Prostate gland (tissue), 2 donors: ENCODE data around the gene OR13C8. TPM values are rescaled to one million over a fixed set of nuclear protein-coding genes. Genes with fewer than 3 reads are reported as not detected.

Experiments used
- DNase-seq: peaks from one replicate; pipeline ENCODE4 v3.0.0-alpha.2; 2019; ENCODE audit warnings: low spot score
- H3K27ac ChIP-seq, 2 donors: fragments of 200-600 bp; sonication (generic); 2 replicates each; pipeline ENCODE4 v1.5.1; 2017 to 2019
- H3K27me3 ChIP-seq: fragments of 200-600 bp; sonication (generic); replicated peaks from 2 replicates; pipeline ENCODE4 v1.5.1; 2019; ENCODE audit not compliant: insufficient read depth
- H3K36me3 ChIP-seq, 2 donors: fragments of 200-600 bp; sonication (generic); 1 replicate in 1 of 2; 2 replicates in 1 of 2; pipeline versions ENCODE4 v1.5.1 to v1.8.1; 2017 to 2019
- H3K4me1 ChIP-seq: fragments of 200-600 bp; sonication (generic); replicated peaks from 2 replicates; pipeline ENCODE4 v1.5.1; 2019
- H3K4me3 ChIP-seq, 2 donors: fragments of 200-600 bp; sonication (generic); 2 replicates each; pipeline ENCODE4 v1.5.1; 2017 to 2019
- H3K9me3 ChIP-seq: fragments of 200-600 bp; sonication (generic); 2 replicates; pipeline ENCODE4 v1.5.1; 2017
- POLR2A ChIP-seq: fragments of 450-650 bp; IDR thresholded peaks from one replicate; pipeline ENCODE4 v1.6.1; 2016; ENCODE audit warnings: antibody characterized with exemption, mild to moderate bottlenecking
- POLR2AphosphoS5 ChIP-seq: sonication (generic); formaldehyde crosslinking; IDR thresholded peaks from one replicate; pipeline ENCODE4 v1.6.1; 2017; ENCODE audit warnings: antibody characterized with exemption
- WGBS: methylation state at CpG from one replicate; pipeline ENCODE4 v1.1.5; 2018; 5-methylcytosine and 5-hydroxymethylcytosine counted together
- intact Hi-C: fragments of 100-400 bp; cut with DNase I; formaldehyde crosslinking; loops from one replicate; pipeline ENCODE4 v1.14.2; 2022
- total RNA-seq, 2 donors: library from RNA; depleted of rRNA; stranded (reverse); fragments of >200 nt; gene quantifications; one replicate each; pipeline ENCODE4 v1.1.0, GENCODE V29; 2016
- TF ChIP-seq, protein P1 (sequence below), 4 experiments: fragments of 200-600 bp in 2 of 4; fragments of 450-650 bp in 2 of 4; sonication (generic) in 2 of 4; IDR thresholded peaks; 1 replicate in 3 of 4; 2 replicates in 1 of 4; pipeline ENCODE4 v1.5.1; 2016 to 2019; ENCODE audit warnings: antibody characterized with exemption in 4 of 4, mild to moderate bottlenecking in 2 of 4, moderate library complexity in 2 of 4

OR13C8 gene
- total RNA-seq, 2 donors from 2014 or later, result not detected

DNA sequence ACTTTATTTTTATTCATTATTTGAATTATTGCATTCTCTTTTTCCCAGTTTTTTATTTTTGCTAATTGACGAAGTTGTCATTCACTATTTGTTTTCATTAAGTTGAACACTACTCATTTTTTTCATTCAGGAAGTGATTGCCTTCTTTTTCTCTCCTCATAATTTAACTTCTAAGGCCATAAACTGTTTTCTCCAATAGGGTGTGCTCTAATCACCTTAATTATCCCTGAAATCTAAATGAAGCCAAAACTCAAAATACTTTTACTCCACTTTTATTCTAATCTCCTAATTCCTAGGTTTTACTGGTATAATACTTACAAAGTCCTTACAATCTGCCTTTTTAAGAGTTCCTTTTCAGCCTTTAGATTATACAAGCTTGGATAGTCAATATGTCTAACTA is 39.4 kb downstream of the OR13C8 start:
- WGBS, result 27% methylated on average over 1 of the region's 1 CpG
- H3K9me3 ChIP-seq, result no peaks in the 10 kb centered on the region
- no peak overlapping the region for H3K27ac ChIP-seq
- H3K4me3 ChIP-seq, result no peak overlapping the region
- intact Hi-C loops, result no loop called here
- no peak for DNase-seq
- no peaks in the 10 kb centered on the region for H3K4me1 ChIP-seq
- TF ChIP-seq POLR2A (no peak), POLR2AphosphoS5 (no peak)
- TF ChIP-seq, protein P1, sequence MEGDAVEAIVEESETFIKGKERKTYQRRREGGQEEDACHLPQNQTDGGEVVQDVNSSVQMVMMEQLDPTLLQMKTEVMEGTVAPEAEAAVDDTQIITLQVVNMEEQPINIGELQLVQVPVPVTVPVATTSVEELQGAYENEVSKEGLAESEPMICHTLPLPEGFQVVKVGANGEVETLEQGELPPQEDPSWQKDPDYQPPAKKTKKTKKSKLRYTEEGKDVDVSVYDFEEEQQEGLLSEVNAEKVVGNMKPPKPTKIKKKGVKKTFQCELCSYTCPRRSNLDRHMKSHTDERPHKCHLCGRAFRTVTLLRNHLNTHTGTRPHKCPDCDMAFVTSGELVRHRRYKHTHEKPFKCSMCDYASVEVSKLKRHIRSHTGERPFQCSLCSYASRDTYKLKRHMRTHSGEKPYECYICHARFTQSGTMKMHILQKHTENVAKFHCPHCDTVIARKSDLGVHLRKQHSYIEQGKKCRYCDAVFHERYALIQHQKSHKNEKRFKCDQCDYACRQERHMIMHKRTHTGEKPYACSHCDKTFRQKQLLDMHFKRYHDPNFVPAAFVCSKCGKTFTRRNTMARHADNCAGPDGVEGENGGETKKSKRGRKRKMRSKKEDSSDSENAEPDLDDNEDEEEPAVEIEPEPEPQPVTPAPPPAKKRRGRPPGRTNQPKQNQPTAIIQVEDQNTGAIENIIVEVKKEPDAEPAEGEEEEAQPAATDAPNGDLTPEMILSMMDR (IDR thresholded peaks at IDR 0.05), result no peak
- H3K36me3 ChIP-seq, result no peaks in the 10 kb centered on the region
- H3K27me3 ChIP-seq, result no peaks in the 10 kb centered on the region

DNA sequence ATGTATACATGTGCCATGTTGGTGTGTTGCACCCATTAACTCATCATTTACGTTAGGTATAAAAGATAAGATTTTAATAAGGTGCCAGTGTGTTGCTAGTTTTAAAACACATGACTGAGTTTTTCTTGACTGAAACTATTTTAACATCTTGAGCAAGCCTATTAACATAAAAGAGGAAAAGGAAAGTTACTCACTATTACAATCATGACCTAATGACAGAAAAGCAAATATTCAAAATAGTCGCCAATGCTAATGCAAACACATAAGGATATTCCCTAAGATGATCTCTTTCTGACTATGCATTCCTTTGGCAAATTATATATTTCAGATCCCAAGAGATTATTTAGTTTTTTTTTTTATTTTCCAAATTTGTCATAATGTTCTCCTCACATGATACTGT is 42.2 kb downstream of the OR13C8 start:
- no peak overlapping the region for H3K27ac ChIP-seq
- intact Hi-C loops, result no loop called here
- TF ChIP-seq POLR2AphosphoS5 (no peak), POLR2A (no peak)
- TF ChIP-seq, protein P1 (IDR thresholded peaks at IDR 0.05), result no peak
- no peaks in the 10 kb centered on the region for H3K4me1 ChIP-seq
- no peak overlapping the region for H3K4me3 ChIP-seq
- no peaks in the 10 kb centered on the region for H3K9me3 ChIP-seq
- DNase-seq, result no peak
- WGBS, result 40% methylated on average over 2 of the region's 2 CpGs
- H3K36me3 ChIP-seq, result no peaks in the 10 kb centered on the region
- no peaks in the 10 kb centered on the region for H3K27me3 ChIP-seq

DNA sequence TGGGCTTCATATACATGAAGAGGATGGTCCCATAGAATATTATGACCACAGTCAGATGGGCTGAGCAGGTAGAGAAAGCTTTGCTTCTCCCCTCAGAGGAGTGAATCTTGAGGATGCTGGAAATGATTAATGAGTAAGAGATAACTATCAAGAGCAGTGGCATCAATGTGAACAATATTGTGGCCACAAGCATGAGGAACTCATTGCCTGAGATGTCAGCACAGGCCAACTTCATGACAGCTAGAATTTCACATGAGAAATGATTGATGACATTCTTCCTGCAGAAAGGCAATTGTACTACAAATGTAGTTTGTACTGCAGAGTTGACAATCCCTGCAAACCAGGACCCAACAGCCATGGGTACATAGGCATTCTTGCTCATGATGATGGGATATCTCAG is 48.5 kb downstream of the OR13C8 start:
- Histone ChIP-seq H3K4me1 (no peaks in the 10 kb centered on the region), H3K27me3 (no peaks in the 10 kb centered on the region), H3K9me3 (no peaks in the 10 kb centered on the region), H3K27ac (no peak overlapping the region), H3K36me3 (no peaks in the 10 kb centered on the region), H3K4me3 (no peak overlapping the region)
- TF ChIP-seq POLR2AphosphoS5, result no peak
- TF ChIP-seq, protein P1 (IDR thresholded peaks at IDR 0.05), result no peak
- TF ChIP-seq POLR2A, result no peak
- no peak for DNase-seq
- intact Hi-C loops, result no loop called here

DNA sequence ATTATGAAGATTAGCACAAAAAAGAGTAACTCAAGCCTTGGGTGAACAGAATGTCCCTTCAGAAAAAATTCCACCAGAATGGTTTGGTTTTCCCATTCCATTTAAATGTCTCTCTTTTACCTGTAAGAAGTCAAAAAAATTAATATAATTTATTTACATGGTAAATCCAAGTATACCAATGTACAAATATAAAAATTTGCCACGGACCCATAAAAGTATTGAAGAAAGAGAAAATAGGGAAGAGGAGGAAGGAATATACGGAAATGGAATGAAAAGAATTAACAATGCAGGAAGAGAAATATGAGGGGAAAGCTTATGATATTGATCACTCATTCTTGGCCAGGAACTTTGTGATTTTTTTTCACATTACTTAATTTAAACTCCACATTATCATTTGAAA is 49.1 kb downstream of the OR13C8 start, which contains the start of gene OR13C9:
OR13C9 (minus strand) TSS at position 101 of the 400 bp plus-strand sequence; CDS start at position 101, 0 bp downstream.
- no peaks in the 10 kb centered on the region for H3K9me3 ChIP-seq
- no peaks in the 10 kb centered on the region for H3K27me3 ChIP-seq
- H3K36me3 ChIP-seq, result no peaks in the 10 kb centered on the region
- intact Hi-C loops, result no loop called here
- H3K4me1 ChIP-seq, result no peaks in the 10 kb centered on the region
- TF ChIP-seq, protein P1 (IDR thresholded peaks at IDR 0.05), result no peak
- TF ChIP-seq POLR2A (no peak), POLR2AphosphoS5 (no peak)
- H3K27ac ChIP-seq, result no peak within 1 kb of the TSS
- no peak for DNase-seq
- 62% methylated on average over 2 of the region's 2 CpGs for WGBS
- H3K4me3 ChIP-seq, result no peak within 1 kb of the TSS

Other genes starting within 250 kb of the OR13C8 start
- not detected for gene OR13F1, start 64.9 kb upstream of the OR13C8 start, total RNA-seq
- gene OR13C4, start 42.0 kb upstream of the OR13C8 start, total RNA-seq, result not detected
- gene OR13C3, start 32.3 kb upstream of the OR13C8 start, total RNA-seq, result not detected
- not detected for gene OR13C5, start 30.2 kb downstream of the OR13C8 start, total RNA-seq
- not detected for gene OR13C2, start 36.5 kb downstream of the OR13C8 start, total RNA-seq
- gene OR13C9, start 49.0 kb downstream of the OR13C8 start, total RNA-seq, result not detected
- gene OR13D1, start 125.3 kb downstream of the OR13C8 start, total RNA-seq, result not detected
- 10 to 100 TPM; 14.6 to 18.8 TPM for gene NIPSNAP3A, start 178.5 kb downstream of the OR13C8 start, total RNA-seq
- gene NIPSNAP3B, start 195.0 kb downstream of the OR13C8 start, total RNA-seq, result 1 to 10 TPM; 2.4 to 3.6 TPM